CD8-positive, alpha-beta memory T cell (primary cell): ENCODE measurements around the gene TOR4A. TPM values are rescaled to one million over a fixed set of nuclear protein-coding genes. Genes with fewer than 3 reads are reported as not detected.

ENCODE experiments used
- CTCF ChIA-PET: fragments of 350-600 bp; sonication (Branson Sonifier 250); formaldehyde crosslinking; loops from one replicate; lab custom pipeline; 2021; ENCODE audit warnings: antibody characterized with exemption; lab: Charles Lee
- POLR2A ChIA-PET: fragments of 350-600 bp; sonication (Branson Sonifier 250); formaldehyde crosslinking; loops from one replicate; lab custom pipeline; 2021; ENCODE audit warnings: antibody characterized with exemption; lab: Charles Lee
- DNase-seq, 5 donors: peaks; one replicate each; pipeline versions ENCODE4 v3.0.0 to v3.0.0-alpha.2; 2020 to 2022; ENCODE audit warnings: mixed read lengths in 1 of 5
- H3K27ac ChIP-seq: one replicate; pipeline ENCODE4 v1.7.0; 2013; ENCODE audit warnings: low read depth, mild to moderate bottlenecking, low read length, moderate library complexity
- H3K27me3 ChIP-seq: 2 replicates; pipeline ENCODE4 v1.7.0; 2013; ENCODE audit warnings: low read length, mild to moderate bottlenecking; ENCODE audit not compliant: insufficient read depth, poor library complexity, severe bottlenecking
- H3K36me3 ChIP-seq: 2 replicates; pipeline ENCODE4 v1.7.0; 2013; ENCODE audit warnings: mild to moderate bottlenecking, low read length, moderate library complexity; ENCODE audit not compliant: insufficient read depth
- H3K4me1 ChIP-seq: 2 replicates; pipeline ENCODE4 v1.7.0; 2013; ENCODE audit warnings: mild to moderate bottlenecking, low read length, moderate library complexity; ENCODE audit not compliant: insufficient read depth
- H3K4me3 ChIP-seq: 2 replicates; pipeline ENCODE4 v1.7.0; 2013; ENCODE audit warnings: mild to moderate bottlenecking, low read length
- H3K9me3 ChIP-seq: 2 replicates; pipeline ENCODE4 v1.7.0; 2013; ENCODE audit warnings: mild to moderate bottlenecking, low read length
- H3K27ac Mint-ChIP-seq, 8 donors: one replicate each; pipeline ENCODE4 v1.8.0; 2020 to 2021; ENCODE audit warnings: mixed read lengths in 8 of 8, mild to moderate bottlenecking in 6 of 8, inconsistent platforms in 3 of 8, moderate library complexity in 3 of 8
- H3K27me3 Mint-ChIP-seq, 2 donors: one replicate each; pipeline ENCODE4 v1.8.0; 2020 to 2021; ENCODE audit warnings: mixed read lengths in 2 of 2, mild to moderate bottlenecking in 1 of 2, moderate library complexity in 1 of 2
- H3K36me3 Mint-ChIP-seq, 3 donors: one replicate each; pipeline ENCODE4 v1.8.0; 2020 to 2021; ENCODE audit warnings: mixed read lengths in 3 of 3, inconsistent platforms in 1 of 3, mild to moderate bottlenecking in 1 of 3
- H3K4me1 Mint-ChIP-seq, 3 donors: one replicate each; pipeline ENCODE4 v1.8.0; 2020 to 2021; ENCODE audit warnings: mixed read lengths in 3 of 3, inconsistent platforms in 1 of 3, mild to moderate bottlenecking in 1 of 3
- H3K4me3 Mint-ChIP-seq, 7 donors: one replicate each; pipeline ENCODE4 v1.8.0; 2020 to 2021; ENCODE audit warnings: mixed read lengths in 7 of 7, mild to moderate bottlenecking in 6 of 7, moderate library complexity in 4 of 7, inconsistent platforms in 2 of 7
- H3K9me3 Mint-ChIP-seq, 5 donors: one replicate each; pipeline ENCODE4 v1.8.0; 2020 to 2022; ENCODE audit warnings: mixed read lengths in 5 of 5, mild to moderate bottlenecking in 3 of 5, moderate library complexity in 2 of 5, inconsistent platforms in 1 of 5
- polyA plus RNA-seq: library from polyadenylated mRNA; unstranded; fragments of 300-500 nt; fragmentation: Illumina TruSeq; gene quantifications from one replicate; pipeline ENCODE4 v1.2.3, GENCODE V29; 2021
- total RNA-seq, 2 experiments: library from RNA; stranded (reverse); gene quantifications; one replicate each; pipeline ENCODE4 v1.2.3, GENCODE V29; 2021

Gene TOR4A
- total and polyA plus RNA-seq, 3 experiments from 2014 or later = 1.8 to 3.9 (median 3.3) TPM

DNA sequence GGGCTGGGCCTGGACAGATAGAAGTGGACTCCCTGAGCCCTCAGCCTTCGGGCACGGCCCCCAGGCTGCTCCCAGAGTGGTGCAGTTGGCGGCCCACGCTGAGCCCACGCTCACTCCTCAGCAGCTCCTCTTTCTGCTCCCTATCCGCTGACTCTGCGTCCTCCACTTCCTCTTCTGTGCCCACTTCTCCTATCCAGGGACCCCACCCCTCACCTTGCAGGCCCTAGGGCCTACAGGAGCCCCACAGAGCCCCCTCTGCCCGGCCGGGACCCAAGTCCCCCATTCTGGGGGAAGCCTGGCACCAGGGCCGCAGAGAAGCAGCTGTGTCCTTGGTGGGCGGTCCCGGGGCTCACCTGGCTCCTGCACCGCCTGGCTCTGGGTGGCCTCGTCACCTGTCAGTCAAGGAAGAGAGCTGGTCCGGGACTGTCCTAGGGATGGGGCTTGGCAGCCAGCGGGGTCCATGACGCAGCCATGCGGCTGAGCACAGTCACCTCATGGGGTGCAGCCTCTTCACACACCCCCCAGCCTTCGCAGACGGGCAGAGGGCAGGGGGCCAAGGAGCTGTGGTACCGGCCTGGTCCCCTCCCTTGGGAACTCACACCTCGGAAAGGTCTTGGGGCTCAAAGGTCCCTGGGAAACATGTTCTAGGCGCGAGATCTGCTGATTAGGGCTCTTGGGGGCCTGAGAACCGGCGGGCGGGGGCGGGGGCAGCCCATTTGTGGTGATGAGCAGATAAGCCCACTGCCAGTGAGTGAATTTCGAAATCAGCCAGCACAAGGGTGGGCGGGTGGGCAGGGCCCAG lies 29.9 kb downstream of the TOR4A start:
- peaks cover 0 to 9% (median 0%) of the 10 kb centered on the region in 3 donors for H3K4me1 Mint-ChIP-seq
- Histone ChIP-seq H3K9me3 (no peaks in the 10 kb centered on the region), H3K4me1 (peaks cover 14% of the 10 kb centered on the region), H3K4me3 (no peak overlapping the region), H3K27me3 (no peaks in the 10 kb centered on the region), H3K36me3 (no peaks in the 10 kb centered on the region), H3K27ac (no peak overlapping the region)
- H3K27me3 Mint-ChIP-seq = no peaks in the 10 kb centered on the region
- H3K27ac Mint-ChIP-seq = no peak overlapping the region
- H3K36me3 Mint-ChIP-seq = no peaks in the 10 kb centered on the region
- CTCF ChIA-PET = no interaction called here
- POLR2A ChIA-PET = no interaction called here
- H3K9me3 Mint-ChIP-seq = no peaks in the 10 kb centered on the region
- DNase-seq = no peak
- H3K4me3 Mint-ChIP-seq = no peak overlapping the region

DNA sequence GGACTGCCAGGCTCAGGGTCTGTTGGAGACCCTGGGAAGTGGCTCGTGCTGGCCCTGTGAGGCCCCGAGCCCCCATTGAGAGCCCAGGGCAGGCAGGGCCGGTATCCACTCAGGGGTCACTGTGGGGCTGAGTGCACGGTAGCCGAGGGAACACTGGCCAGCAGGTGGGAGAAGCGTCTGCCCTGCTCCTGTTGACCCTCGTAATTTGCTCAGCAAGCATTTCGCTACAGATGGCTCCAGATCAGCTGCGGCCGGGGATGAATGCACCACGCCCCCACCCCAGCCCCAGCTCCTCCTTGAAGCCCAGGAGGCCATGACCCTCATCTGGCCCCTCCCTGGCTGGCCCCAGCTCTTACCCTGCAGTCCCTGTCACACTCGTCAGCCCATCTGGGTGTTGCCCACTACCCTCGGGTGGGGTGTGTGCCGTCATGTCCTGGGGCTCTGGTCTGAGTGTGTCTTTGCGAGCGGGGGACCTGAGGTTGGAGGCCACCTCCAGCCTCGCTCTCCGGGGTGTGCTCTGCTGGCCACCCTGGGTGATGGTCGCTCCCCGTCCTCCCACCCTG lies 30.6 kb downstream of the TOR4A start:
- no peak overlapping the region for H3K4me3 ChIP-seq
- H3K36me3 Mint-ChIP-seq = no peaks in the 10 kb centered on the region
- H3K27ac Mint-ChIP-seq = no peak overlapping the region
- no peaks in the 10 kb centered on the region for H3K36me3 ChIP-seq
- H3K4me3 Mint-ChIP-seq = no peak overlapping the region
- no peaks in the 10 kb centered on the region for H3K9me3 ChIP-seq
- ChIA-PET POLR2A (no interaction called here), CTCF (no interaction called here)
- no peaks in the 10 kb centered on the region for H3K27me3 ChIP-seq
- H3K27ac ChIP-seq = no peak overlapping the region
- peaks cover 0 to 9% (median 0%) of the 10 kb centered on the region in 3 donors for H3K4me1 Mint-ChIP-seq
- H3K4me1 ChIP-seq = peaks cover 14% of the 10 kb centered on the region
- no peaks in the 10 kb centered on the region for H3K27me3 Mint-ChIP-seq
- H3K9me3 Mint-ChIP-seq = no peaks in the 10 kb centered on the region
- peak in 1 of 5 donors; percentile 37 for DNase-seq

DNA sequence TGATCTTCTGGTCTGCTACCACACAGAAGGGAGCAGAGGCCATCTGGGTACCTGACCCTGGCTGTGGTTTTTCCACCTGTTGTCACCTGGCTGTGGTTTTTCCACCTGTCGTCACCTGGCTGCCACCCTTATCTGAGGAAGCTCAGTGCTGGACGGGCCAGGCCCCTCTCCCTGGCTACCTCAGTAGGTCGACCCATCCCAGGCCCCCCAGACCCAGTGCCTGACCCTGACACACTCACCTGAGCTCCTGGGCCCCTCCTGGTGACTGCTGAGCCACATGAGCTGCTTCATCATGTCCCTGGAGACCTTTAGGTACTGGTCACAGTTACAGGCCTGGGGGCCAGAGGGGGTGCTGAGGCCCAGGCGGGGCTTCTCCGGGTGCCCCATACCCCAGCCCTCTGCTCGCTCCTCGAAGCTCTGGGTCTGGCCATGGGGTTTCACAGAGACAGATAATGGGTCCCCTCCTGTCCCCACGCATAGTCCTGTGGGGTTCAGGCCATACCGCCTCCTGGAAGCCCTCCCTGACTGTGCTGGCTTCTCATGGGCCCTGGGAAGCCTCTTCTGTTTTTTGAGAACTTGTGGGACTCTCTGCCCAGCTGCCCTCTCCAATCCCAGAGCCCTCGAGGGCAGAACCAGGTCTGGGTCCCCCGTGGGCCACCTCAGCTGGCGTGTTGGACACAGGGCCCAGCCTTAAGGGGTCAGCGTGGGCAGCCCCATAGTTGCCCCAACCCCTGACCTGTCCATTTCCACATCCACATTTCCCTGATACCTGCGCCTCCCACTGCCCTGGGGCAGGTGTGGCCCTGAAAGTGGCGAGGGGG lies 32.1 kb downstream of the TOR4A start:
- Histone ChIP-seq H3K4me3 (no peak overlapping the region), H3K4me1 (peaks cover 14% of the 10 kb centered on the region), H3K36me3 (no peaks in the 10 kb centered on the region), H3K27ac (no peak overlapping the region), H3K9me3 (no peaks in the 10 kb centered on the region), H3K27me3 (no peaks in the 10 kb centered on the region)
- H3K4me1 Mint-ChIP-seq = peaks cover 0 to 9% (median 0%) of the 10 kb centered on the region in 3 donors
- DNase-seq = no peak
- ChIA-PET POLR2A (no interaction called here), CTCF (no interaction called here)
- no peak overlapping the region for H3K27ac Mint-ChIP-seq
- H3K27me3 Mint-ChIP-seq = no peaks in the 10 kb centered on the region
- H3K4me3 Mint-ChIP-seq = no peak overlapping the region
- H3K36me3 Mint-ChIP-seq = no peaks in the 10 kb centered on the region
- H3K9me3 Mint-ChIP-seq = no peaks in the 10 kb centered on the region

DNA sequence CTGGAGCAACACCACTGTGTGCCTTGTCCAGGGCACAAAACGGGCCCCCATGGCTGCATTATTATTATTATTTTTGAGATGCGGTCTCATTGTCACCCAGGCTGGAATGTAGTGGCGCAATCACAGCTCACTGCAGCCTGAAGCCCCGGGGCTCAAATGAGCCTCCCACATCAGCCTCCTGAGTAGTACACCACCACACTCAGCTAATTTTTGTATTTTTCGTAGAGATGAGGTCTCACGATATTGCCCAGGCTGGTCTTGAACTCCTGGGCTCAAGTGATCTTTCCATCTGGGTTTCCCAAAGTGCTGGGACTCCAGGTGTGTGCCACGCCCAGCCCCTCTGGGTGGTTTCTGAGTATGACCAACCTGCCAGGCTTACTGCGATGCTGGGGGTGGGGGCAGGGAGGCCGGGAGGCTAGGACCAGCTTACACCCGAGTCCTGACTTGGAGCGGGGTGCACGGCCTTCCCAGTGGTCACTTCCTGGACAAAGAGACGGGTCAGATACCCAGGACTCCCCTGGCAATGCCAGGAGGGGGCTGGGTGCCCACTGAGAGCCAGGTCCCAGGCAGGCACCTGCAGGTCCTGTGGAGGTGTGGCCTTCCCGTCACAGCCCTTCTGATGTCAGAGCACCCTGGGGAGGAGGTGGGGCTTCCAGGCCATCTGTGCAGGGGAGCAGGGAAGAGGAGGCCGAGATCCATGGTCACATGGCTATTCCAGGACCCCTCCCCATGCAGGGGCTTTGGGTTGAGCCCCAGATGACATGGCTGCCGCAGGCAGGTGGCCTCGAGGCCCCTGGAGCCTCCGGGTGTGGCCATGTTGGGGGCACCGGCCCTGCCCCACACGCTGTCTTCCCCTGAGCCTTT lies 32.9 kb downstream of the TOR4A start:
- Histone ChIP-seq H3K4me1 (peaks cover 7% of the 10 kb centered on the region), H3K4me3 (no peak overlapping the region), H3K27me3 (no peaks in the 10 kb centered on the region), H3K27ac (no peak overlapping the region), H3K36me3 (no peaks in the 10 kb centered on the region), H3K9me3 (no peaks in the 10 kb centered on the region)
- ChIA-PET CTCF (no interaction called here), POLR2A (no interaction called here)
- Mint-ChIP-seq H3K4me3 (no peak overlapping the region), H3K4me1 (peaks cover 0 to 7% (median 0%) of the 10 kb centered on the region in 3 donors), H3K27me3 (no peaks in the 10 kb centered on the region), H3K36me3 (no peaks in the 10 kb centered on the region), H3K9me3 (no peaks in the 10 kb centered on the region), H3K27ac (no peak overlapping the region)
- no peak for DNase-seq

DNA sequence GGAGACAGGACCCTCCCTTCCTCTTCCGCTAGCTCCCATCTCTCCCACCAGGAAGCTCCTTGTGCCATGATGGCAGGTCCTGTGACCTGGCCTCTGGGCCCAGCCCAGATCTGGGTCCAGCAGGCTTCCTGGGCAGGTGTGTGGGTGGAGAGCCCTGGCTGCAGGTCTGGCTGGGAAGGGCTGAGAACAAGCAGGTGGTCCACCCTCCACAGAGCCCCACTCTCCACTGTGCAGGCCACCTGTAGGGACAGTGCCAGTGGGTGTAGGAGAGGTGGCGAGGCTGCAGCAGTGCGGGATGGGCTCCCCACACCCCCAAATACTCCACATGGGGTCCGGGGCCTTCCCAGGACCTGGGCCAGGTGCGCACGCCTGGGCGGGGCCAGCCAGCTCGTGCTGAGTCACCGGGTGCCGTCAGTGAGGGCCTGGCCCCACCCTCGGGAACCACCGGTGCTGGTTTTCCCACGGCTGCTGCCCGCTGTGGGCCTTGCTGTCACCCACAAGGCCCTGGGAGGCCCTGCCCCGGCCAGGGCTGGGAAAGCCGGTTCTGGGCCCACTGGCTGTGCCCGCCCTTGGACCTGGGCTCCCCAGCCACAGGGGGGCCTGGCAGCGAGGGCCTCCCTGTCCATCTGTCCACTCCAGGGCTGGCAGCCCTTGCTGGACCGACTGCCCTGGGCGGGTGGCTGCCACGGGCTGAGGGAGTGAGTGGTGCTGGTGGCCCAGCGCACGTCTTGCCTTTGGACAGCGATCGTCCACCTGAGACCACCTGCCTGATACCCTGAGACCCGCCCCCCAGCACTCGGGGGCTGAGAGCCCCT lies 33.9 kb downstream of the TOR4A start:
- Histone ChIP-seq H3K27me3 (no peaks in the 10 kb centered on the region), H3K36me3 (no peaks in the 10 kb centered on the region), H3K4me3 (no peak overlapping the region), H3K4me1 (no peaks in the 10 kb centered on the region), H3K27ac (no peak overlapping the region), H3K9me3 (no peaks in the 10 kb centered on the region)
- peak in 1 of 5 donors; percentile 40 for DNase-seq
- no peak overlapping the region for H3K27ac Mint-ChIP-seq
- POLR2A ChIA-PET = no interaction called here
- no peaks in the 10 kb centered on the region for H3K27me3 Mint-ChIP-seq
- no peak overlapping the region for H3K4me3 Mint-ChIP-seq
- peaks cover 0 to 4% (median 0%) of the 10 kb centered on the region in 3 donors for H3K4me1 Mint-ChIP-seq
- H3K36me3 Mint-ChIP-seq = no peaks in the 10 kb centered on the region
- CTCF ChIA-PET = no interaction called here
- H3K9me3 Mint-ChIP-seq = no peaks in the 10 kb centered on the region

DNA sequence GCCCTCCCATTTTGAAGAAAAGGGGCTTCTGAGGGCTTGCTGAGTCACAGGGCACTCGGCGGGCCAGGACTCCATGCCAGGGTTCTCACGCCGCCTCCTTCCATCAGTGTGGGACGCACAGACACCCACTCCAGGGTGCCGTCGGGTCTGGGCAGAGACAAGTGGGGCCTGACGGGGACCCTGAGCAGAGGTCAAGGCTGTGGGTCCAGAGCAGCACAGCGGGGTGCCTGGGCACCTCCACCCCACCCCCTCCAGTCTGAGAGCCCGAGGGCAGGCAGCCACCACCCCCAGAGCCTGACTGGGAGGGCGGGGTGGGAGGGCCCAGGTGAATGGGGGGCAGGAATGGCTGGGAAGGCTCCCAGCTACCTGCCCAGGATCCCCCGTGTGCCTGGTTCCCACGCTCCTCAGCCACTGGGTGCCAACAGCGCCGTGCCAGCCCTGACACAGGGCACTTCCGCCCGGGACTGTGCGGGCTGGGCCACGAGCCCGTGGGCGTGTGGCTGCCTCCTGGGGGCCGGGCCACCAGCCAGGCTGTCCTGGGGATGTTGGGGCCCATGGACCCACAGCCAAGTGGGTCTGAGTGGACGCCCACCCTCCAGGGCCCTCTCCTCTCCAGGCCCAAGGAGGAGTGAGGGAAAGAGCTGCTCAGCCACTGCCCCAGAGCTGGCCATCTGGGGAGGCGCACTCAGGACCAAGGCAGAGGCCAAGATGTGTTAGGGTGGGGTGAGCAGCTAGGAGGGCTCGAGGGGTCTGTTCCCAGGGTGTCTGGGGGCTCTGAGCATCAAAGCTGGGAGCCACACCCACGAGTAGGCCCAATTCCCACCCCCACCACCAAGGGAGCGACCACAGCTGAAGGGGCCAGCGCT lies 34.7 kb downstream of the TOR4A start:
- Mint-ChIP-seq H3K9me3 (no peaks in the 10 kb centered on the region), H3K4me1 (peaks cover 0 to 1% (median 0%) of the 10 kb centered on the region in 3 donors), H3K4me3 (no peak overlapping the region), H3K27me3 (peaks cover 0 to 2% of the 10 kb centered on the region in 2 donors), H3K36me3 (no peaks in the 10 kb centered on the region), H3K27ac (no peak overlapping the region)
- no peaks in the 10 kb centered on the region for H3K36me3 ChIP-seq
- DNase-seq = peak in 1 of 5 donors; percentile 35
- POLR2A ChIA-PET = no interaction called here
- H3K27me3 ChIP-seq = no peaks in the 10 kb centered on the region
- CTCF ChIA-PET = no interaction called here
- H3K27ac ChIP-seq = no peak overlapping the region
- no peaks in the 10 kb centered on the region for H3K9me3 ChIP-seq
- H3K4me3 ChIP-seq = no peak overlapping the region
- H3K4me1 ChIP-seq = no peaks in the 10 kb centered on the region
